Smooth muscle cell (in vitro differentiated cells): ENCODE measurements around the gene TTC23. TPM values are rescaled to one million over a fixed set of nuclear protein-coding genes. Genes with fewer than 3 reads are reported as not detected.

Source experiments
- DNase-seq: peaks from one replicate; lab custom pipeline; 2025; ENCODE audit not compliant: unreplicated experiment; lab: John Stamatoyannopoulos, UW
- H2AFZ ChIP-seq: fragments of 200-600 bp; sonication (generic); 2 replicates; pipeline ENCODE4 v1.6.0; 2016; ENCODE audit warnings: antibody characterized with exemption, low read depth, mild to moderate bottlenecking
- H3F3A ChIP-seq: fragments of 200-600 bp; sonication (generic); 2 replicates; pipeline ENCODE4 v1.6.0; 2017; ENCODE audit warnings: antibody characterized with exemption, low read depth
- H3K27ac ChIP-seq: fragments of 200-600 bp; sonication (generic); 2 replicates; pipeline ENCODE4 v1.5.1; 2016; ENCODE audit warnings: low read depth, mild to moderate bottlenecking
- H3K27me3 ChIP-seq: fragments of 200-600 bp; sonication (generic); 2 replicates; pipeline ENCODE4 v1.6.1; 2016; ENCODE audit warnings: low read depth, mild to moderate bottlenecking
- H3K36me3 ChIP-seq: fragments of 200-600 bp; sonication (generic); 2 replicates; pipeline ENCODE4 v1.5.1; 2016; ENCODE audit warnings: low read depth
- H3K4me1 ChIP-seq: fragments of 200-600 bp; sonication (generic); 2 replicates; pipeline ENCODE4 v1.5.1; 2016; ENCODE audit warnings: low read depth
- H3K4me2 ChIP-seq: fragments of 200-600 bp; sonication (generic); 2 replicates; pipeline ENCODE4 v1.6.0; 2016; ENCODE audit warnings: mild to moderate bottlenecking
- H3K4me3 ChIP-seq: fragments of 200-600 bp; sonication (generic); 2 replicates; pipeline ENCODE4 v1.5.1; 2016; ENCODE audit warnings: mild to moderate bottlenecking
- H3K79me2 ChIP-seq: fragments of 200-600 bp; sonication (generic); 2 replicates; pipeline ENCODE4 v1.6.0; 2016; ENCODE audit warnings: low read depth, mild to moderate bottlenecking
- H3K9ac ChIP-seq: fragments of 200-600 bp; sonication (generic); 2 replicates; pipeline ENCODE4 v1.6.0; 2016; ENCODE audit warnings: low read depth
- H3K9me3 ChIP-seq: fragments of 200-600 bp; sonication (generic); replicated peaks from 2 replicates; pipeline ENCODE4 v1.5.1; 2016; ENCODE audit warnings: low read depth
- H4K20me1 ChIP-seq: fragments of 200-600 bp; sonication (generic); 2 replicates; pipeline ENCODE4 v1.6.0; 2016; ENCODE audit warnings: low read depth
- CTCF ChIP-seq: fragments of 200-600 bp; sonication (generic); IDR thresholded peaks from 2 replicates; pipeline ENCODE4 v1.5.1; 2017; ENCODE audit warnings: borderline replicate concordance, mild to moderate bottlenecking, antibody characterized with exemption; ENCODE audit not compliant: insufficient read depth, poor library complexity, severe bottlenecking
- WGBS: methylation state at CpG from one replicate; pipeline ENCODE4 v1.1.7; 2016; ENCODE audit warnings: low lambda C conversion rate; 5-methylcytosine and 5-hydroxymethylcytosine counted together
- polyA plus RNA-seq: library from polyadenylated mRNA; unstranded; fragments of >200 nt; fragmentation: Nextera tagmentation; extraction: Ambion mirVana; gene quantifications from 2 replicates; pipeline ENCODE4 v1.2.1, GENCODE V29; 2016
- total RNA-seq: library from RNA; depleted of rRNA; stranded (reverse); fragments of >200 nt; gene quantifications from 2 replicates; pipeline ENCODE4 v1.2.3, GENCODE V29; 2014

The TTC23 gene
- total and polyA plus RNA-seq, 2 experiments from 2014 or later = 25.0 to 45.4 TPM

GRCh38 chr15:99283717-99284116, 34.3 kb upstream of the TTC23 start:
- Histone ChIP-seq H3K4me2 (no peak overlapping the region), H3K9me3 (no peaks in the 10 kb centered on the region), H3K27ac (no peak overlapping the region), H3K27me3 (no peaks in the 10 kb centered on the region), H4K20me1 (no peaks in the 10 kb centered on the region), H3K36me3 (no peaks in the 10 kb centered on the region), H3K4me1 (no peaks in the 10 kb centered on the region), H2AFZ (no peak overlapping the region), H3K79me2 (no peaks in the 10 kb centered on the region), H3K4me3 (no peak overlapping the region), H3F3A (no peaks in the 10 kb centered on the region), H3K9ac (no peak overlapping the region)
- no peak for TF ChIP-seq CTCF
- no peak for DNase-seq

- no peak overlapping the region for H3K27ac ChIP-seq
- no peaks in the 10 kb centered on the region for H3K27me3 ChIP-seq
- WGBS = 93% methylated on average over 5 of the region's 5 CpGs
- no peak for DNase-seq
- no peak overlapping the region for H3K4me2 ChIP-seq
- H3K36me3 ChIP-seq = no peaks in the 10 kb centered on the region
- H3K79me2 ChIP-seq = no peaks in the 10 kb centered on the region
- H3K4me3 ChIP-seq = no peak overlapping the region
- no peaks in the 10 kb centered on the region for H3F3A ChIP-seq
- no peak overlapping the region for H2AFZ ChIP-seq
- H3K9me3 ChIP-seq = no peaks in the 10 kb centered on the region
- no peak for TF ChIP-seq CTCF
- no peaks in the 10 kb centered on the region for H4K20me1 ChIP-seq
- H3K4me1 ChIP-seq = no peaks in the 10 kb centered on the region
- H3K9ac ChIP-seq = no peak overlapping the region
Observed at GRCh38 chr15:99282586-99282985, 33.2 kb upstream of the TTC23 start.

GRCh38 chr15:99282121-99282520, 32.7 kb upstream of the TTC23 start:
- TF ChIP-seq CTCF = no peak
- Histone ChIP-seq H3K27me3 (no peaks in the 10 kb centered on the region), H3K9ac (no peak overlapping the region), H3K27ac (no peak overlapping the region), H3K9me3 (no peaks in the 10 kb centered on the region), H3K4me1 (no peaks in the 10 kb centered on the region), H3K79me2 (no peaks in the 10 kb centered on the region), H2AFZ (no peak overlapping the region), H3K36me3 (no peaks in the 10 kb centered on the region), H3K4me2 (no peak overlapping the region), H3F3A (no peaks in the 10 kb centered on the region), H4K20me1 (no peaks in the 10 kb centered on the region), H3K4me3 (no peak overlapping the region)
- DNase-seq = no peak

GRCh38 chr15:99279827-99280226, 30.4 kb upstream of the TTC23 start:
- WGBS = 97% methylated on average over 3 of the region's 3 CpGs
- Histone ChIP-seq H3F3A (no peaks in the 10 kb centered on the region), H3K27ac (no peak overlapping the region), H3K27me3 (no peaks in the 10 kb centered on the region), H3K9me3 (no peaks in the 10 kb centered on the region), H3K4me3 (no peak overlapping the region), H2AFZ (no peak overlapping the region), H3K4me1 (no peaks in the 10 kb centered on the region), H3K36me3 (no peaks in the 10 kb centered on the region), H3K4me2 (no peak overlapping the region), H4K20me1 (no peaks in the 10 kb centered on the region), H3K79me2 (no peaks in the 10 kb centered on the region), H3K9ac (no peak overlapping the region)
- TF ChIP-seq CTCF = no peak
- no peak for DNase-seq
